ENCODE data around the gene RNMT.
A peak's percentile ranks its signal among the peaks of the same experiment; 100 is the strongest.
"Not testable (repeated sequence)": the region's sequence is repeated elsewhere in the genome, so short reads cannot be mapped to it uniquely, and the experiment has no call there.

The RNMT gene

DNA sequence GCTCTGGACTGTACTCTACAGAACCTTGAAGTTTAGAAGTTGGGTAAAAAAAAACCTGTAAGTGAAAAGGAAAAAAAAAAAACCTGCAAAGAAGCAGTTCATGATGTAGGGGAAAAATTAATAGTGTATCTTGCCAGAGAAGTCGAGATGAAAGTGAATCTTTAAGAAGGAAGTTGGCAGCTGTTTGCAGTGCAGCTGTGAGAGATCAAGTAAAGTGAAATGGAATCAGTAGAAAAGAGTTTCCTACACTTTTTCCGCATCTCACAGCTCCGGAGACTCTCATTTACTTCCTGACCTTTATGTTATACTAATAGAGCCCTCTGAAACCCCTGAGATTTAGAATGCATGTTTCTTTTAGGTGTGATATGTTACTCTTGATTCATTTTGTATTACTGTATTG, 19.2 kb downstream of the RNMT start:
- DNase-seq, result no peak

- DNase-seq, result no peak
These were observed 20.2 kb downstream of the RNMT start for GRCh38 chr18:13746633-13747032.

- DNase-seq, result not testable (repeated sequence)
These were observed 25.1 kb downstream of the RNMT start for GRCh38 chr18:13751599-13751998.

- no peak for DNase-seq
These were observed 29.8 kb downstream of the RNMT start for GRCh38 chr18:13756261-13756660.

DNA sequence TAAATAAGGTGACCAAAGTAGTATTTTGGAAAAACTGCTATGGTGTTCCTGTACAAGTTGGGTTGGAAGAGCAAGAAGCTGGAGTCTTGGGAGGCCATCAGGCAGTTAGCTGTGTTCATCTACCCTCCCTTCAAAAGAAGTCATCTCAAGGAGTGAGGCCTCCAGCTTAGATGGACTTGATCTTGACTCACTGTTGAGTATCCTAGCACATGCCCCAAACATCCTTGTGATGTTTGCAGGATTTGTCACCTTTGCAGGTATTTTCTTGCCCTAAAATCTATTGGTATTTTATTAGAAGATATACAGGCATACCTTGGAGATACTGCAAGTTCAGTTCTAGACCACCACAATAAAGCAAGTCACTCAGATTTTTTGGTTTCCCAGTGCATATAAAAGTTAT, 30.2 kb downstream of the RNMT start:
- no peak for DNase-seq

- DNase-seq, result no peak
These were observed 32.1 kb downstream of the RNMT start for GRCh38 chr18:13758622-13759021.

DNA sequence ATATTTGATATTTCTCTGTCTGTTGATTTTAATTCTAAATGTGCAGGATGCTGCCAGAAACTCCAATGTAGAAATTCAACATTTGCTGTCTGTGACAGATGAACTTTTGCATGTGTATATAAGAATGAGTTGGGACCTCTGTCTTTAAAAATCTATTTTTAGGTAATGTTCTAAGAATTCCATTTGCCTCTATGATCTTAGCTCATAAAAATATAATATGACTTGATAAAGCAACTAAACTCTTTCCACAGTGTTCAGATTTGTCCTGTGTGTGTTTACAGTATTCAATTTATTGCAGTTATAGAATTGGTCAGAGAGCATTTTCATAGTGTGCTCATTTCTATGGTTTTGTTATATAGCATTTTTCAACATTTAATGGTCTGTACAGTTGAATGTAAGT, 33.6 kb downstream of the RNMT start:
- DNase-seq, result no peak

- no peak for DNase-seq
These were observed 36.4 kb downstream of the RNMT start for GRCh38 chr18:13762690-13763439.

GRCh38 chr18:13775058-13775457, 48.6 kb downstream of the RNMT start:
- DNase-seq, result no peak

GRCh38 chr18:13791181-13791580, 64.7 kb downstream of the RNMT start:
- DNase-seq, result no peak

DNA sequence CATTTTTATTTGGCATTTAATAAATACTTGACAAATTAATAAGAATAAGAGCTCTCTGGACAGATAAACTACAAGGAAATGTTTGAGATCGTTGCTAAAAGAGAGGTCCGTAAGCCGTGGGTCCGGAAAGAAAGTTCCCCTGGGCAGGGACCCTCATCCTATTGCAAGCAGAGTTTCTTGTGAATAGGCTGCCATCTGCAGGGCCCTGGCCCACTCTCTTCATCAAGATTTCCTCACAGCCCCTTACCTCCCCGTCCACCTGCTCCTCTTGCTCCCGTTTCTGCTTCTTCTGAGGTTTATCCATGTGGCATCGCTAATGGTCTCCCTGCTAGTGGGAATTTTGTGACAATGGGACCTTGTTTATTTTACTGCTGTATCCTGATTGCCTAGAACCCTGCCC, 67.3 kb downstream of the RNMT start:
- no peak for DNase-seq

GRCh38 chr18:13796515-13796914, 70.0 kb downstream of the RNMT start:
- no peak for DNase-seq

- no peak for DNase-seq
These were observed 70.7 kb downstream of the RNMT start for GRCh38 chr18:13797157-13797611.

DNA sequence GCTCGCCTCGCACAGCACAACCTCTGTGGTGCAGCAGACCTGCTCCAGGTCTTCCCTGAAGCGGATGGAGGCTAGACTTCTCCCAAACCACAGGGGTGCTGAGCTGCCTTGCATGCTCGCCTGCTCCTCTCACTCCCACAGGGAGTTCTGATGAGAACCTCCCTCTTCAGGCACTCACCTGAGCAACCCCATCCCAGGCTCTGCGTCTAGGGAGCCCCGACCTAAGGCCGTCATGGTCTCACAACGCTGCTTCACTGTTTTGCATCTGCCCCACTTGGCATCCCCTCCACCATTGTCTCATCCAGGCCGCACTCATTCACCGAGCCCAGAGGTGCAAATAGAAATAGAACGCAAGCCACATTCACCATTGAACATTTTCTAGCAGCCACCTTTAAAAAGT, 72.9 kb downstream of the RNMT start:
- DNase-seq, result no peak

DNA sequence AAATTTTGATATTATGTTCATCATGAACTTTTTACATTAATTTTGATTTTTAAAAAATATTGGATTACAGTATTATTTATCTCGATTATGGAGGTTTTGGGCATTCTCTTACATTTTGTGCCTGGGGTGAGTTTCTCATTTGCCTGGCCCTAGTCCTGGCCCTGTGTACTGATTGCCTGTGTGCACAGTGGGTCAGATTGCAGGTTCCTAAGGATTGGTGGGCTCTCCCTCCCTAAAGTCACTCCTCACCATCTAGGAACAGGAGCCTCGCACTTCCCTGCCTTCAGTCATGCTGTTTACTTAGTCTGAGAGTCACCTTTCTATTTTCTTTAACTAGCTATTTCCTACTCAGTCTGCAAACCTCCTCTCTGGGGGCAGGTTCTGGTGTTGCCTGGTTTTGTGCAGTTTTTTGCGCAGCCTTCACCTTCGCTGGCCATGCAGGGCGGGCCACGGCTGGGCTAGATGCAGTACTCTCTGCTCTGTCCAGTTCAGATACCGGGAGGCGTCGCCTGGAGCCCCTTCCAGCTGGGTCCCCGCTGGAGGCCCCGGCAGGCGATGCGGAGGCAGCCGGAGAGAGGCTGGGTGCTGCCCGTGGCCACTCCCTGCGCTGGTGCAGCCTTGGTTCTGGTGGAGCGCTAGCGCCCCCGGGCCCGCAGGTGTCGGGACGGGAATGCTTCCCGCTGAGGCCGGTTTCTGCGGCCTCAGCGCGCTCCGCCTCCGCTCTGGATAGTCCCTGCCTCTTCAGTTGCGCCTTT, 74.2 kb downstream of the RNMT start:
- peak; percentile 50 for DNase-seq

DNA sequence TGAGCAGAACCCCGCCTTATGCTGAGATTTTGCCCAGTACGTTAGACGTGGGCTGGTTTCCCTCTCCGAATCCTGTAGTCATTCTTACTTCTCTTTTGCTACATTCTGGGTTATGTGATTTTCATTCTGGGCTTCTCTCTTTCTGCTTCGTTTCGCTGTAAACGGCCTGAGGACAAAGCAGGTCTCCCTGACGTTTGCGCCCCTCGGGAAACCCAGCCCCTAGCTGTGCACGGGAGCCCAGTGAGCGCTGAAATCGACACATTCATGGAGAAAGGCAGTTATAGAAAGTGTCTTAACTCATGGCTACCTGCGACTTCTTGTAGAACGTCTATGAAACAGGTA, 74.8 kb downstream of the RNMT start:
- no peak for DNase-seq

DNA sequence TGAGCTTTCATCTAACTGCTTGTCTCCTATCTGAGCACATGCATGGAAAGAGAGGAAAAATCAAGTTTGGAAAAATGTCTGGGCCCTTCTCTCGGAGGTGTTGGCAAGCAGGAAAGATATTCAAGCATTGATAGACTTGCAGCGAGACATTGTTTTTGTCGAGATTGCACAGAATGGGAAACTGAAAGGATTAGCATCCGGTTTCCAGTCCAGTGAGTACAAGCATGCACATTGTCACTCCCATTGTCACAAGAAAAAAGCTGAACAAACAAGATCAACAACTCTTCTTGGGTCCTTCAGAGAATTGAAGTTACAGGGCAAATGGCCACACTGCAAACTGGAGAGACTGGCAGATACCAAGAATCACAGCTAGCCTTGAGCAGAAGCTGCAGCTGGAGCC, 77.8 kb downstream of the RNMT start:
- DNase-seq, result no peak

GRCh38 chr18:13808294-13809042, 82.0 kb downstream of the RNMT start:
- DNase-seq, result no peak

DNA sequence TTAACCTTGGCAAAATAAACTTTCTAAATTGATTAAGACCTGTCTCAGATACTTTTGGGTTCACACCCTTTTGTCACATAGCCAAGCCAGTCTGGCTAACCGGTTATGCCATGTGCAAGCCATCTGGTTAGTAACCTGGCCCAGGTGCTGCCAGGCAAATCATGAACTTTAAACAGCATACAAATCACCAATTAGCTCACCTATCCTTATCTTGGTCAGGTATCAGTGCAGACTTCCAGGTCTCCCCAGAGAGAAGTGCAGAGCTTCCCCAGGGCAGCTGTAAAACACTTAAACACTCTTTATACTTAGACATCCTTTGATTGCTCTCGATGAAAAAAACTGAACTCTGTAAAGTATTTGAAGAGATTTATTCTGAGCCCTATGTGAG, 82.6 kb downstream of the RNMT start:
- no peak for DNase-seq

DNA sequence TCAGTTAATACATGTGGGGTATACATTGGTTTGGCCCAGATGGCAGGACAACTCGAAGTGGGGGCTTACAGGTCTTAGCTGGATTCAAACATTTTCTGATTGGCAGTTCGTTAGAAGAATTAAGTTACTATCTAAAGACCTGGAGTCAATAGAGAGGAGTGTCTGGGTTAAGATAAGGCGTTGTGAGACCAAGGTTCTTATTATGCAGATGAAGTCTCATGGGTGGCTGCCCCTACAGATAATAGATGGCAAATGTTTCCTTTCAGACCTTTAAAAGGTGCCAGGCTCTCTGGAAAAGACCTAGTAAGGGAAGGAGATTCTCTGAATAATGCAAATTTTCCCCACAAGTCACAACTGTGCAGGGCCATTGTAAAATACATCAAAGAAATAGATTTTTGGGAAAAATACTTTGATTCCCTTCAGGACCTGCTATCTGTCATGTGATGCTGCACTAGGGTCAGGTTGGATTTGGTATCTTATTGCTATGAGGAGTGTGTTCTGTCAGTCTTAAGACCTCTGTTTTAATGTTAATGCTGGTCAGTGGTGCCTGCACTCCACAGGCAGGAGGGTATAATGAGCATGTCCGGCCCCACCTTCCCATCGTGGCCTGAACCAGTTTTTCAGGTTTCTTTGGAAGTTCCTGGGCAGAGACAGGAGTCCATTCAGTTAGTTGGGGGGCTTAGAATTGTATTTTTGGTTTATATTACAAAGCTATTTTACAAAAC, 83.2 kb downstream of the RNMT start:
- no peak for DNase-seq

DNA sequence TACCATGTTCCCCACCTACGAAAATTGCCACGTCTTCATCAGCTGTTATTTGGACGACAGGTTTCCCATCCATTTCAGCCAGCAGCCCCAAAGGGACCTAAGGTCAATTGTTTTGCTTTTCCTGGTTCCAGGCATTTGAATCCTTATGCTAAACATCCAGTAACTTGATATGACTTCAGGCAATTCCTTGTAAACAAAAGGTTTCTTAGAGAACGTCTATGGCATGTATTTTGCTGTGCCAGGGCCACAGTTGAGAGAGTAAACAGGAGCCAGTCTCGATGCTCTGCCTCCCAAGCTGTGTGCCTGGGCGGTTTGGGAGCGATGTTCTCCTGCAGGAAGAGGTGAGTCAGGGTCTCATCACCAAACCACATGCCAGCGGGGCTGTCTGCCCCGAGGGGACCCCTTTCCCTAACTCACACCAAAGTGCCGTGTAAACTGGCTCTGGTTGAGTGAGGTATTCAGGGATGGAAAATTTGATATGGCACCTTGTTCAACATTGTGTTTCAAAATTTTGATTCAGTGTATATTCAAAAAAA, 84.5 kb downstream of the RNMT start:
- DNase-seq, result no peak

DNA sequence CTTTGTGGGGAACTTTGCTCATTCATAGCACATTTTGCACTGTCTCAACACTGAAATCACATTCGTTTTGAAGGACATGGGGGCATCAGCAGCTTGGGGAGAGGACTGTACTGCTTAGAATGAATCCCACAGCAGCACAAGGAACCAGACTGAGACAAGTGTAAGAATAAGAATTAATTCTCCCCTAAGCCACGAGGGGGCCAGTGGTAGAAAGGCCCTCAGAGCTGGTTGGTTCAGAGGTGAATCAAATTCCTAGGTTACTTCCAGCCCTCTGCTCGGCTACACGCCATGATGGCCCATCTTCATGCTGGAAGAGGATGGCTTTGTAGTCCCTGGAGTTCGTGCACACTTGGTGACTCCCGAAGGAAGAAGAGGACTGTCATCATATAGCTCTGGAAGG, 85.5 kb downstream of the RNMT start:
- no peak for DNase-seq

DNA sequence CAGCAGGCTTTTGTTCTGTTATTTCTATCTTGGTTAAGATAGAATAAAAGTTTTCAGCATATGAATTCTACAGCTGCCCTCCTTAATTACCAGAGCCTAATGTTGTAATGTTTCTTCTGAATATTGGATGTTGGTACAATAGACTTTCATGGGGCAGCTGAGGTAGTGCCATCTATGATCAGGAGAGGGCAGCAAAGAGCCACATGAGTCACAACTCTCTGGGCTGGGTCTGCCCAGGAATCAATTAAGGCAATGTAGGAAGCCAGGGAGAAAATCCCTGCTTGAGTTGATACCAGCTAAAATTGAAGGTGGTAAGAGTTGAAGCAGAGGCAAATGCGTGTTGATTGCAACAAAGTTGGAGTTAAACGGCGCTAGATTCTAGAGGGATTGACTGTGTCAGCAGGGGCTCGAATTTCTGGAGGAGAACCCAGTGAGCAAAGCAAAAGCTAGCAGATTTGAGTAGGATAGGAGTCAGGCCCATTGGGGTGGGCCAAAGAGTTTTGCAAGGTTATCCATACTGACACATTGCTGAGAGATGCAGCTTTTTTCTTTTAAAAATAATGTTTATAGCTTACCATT, 86.9 kb downstream of the RNMT start:
- DNase-seq, result peak; percentile 13
